Measurements from ENCODE around the gene MSH6.

Gene MSH6

GRCh38 chr2:47849368-47849767 lies 66.4 kb downstream of the MSH6 start:
- DNase-seq: no peak

GRCh38 chr2:47850198-47850597 lies 67.3 kb downstream of the MSH6 start:
- no peak for DNase-seq

- DNase-seq: peak; percentile 14
Observed at GRCh38 chr2:47853067-47853777, 70.3 kb downstream of the MSH6 start.
